K562 (cell line): ENCODE data around the gene M6PR. TPM values are rescaled to one million over a fixed set of nuclear protein-coding genes. Genes with fewer than 3 reads are reported as not detected.

Experiments used
- ETV6 ChIP-seq, 3 experiments: fragments of 150-350 bp in 1 of 3; sonication (generic) in 1 of 3; formaldehyde crosslinking in 1 of 3; IDR thresholded peaks; 2 replicates each; pipeline versions ENCODE4 v1.6.1 to v1.8.0; 2014 to 2022; ENCODE audit warnings: borderline replicate concordance in 2 of 3, low read depth in 2 of 3, antibody characterized with exemption in 1 of 3, low read length in 1 of 3, mild to moderate bottlenecking in 1 of 3, missing genetic modification reagents in 1 of 3
- MAX ChIP-seq: sonication (generic); formaldehyde crosslinking; IDR thresholded peaks from 2 replicates; pipeline ENCODE4 v1.9.0; 2022; ENCODE audit warnings: mild to moderate bottlenecking, missing genetic modification reagents
- NCOA1 ChIP-seq: fragments of 450-650 bp; IDR thresholded peaks from 2 replicates; pipeline ENCODE4 v1.6.1; 2016; ENCODE audit warnings: low read depth
- NONO ChIP-seq, 2 experiments: fragments of 200-400 bp in 1 of 2; fragments of 450-650 bp in 1 of 2; formaldehyde crosslinking in 1 of 2; IDR thresholded peaks; 2 replicates each; pipeline ENCODE4 v1.6.1; 2017; ENCODE audit warnings: low read depth in 2 of 2, mild to moderate bottlenecking in 2 of 2, moderate library complexity in 2 of 2, low read length in 1 of 2
- RB1 ChIP-seq: fragments of 450-650 bp; IDR thresholded peaks from 2 replicates; pipeline ENCODE4 v1.6.1; 2017; ENCODE audit warnings: low read depth, mild to moderate bottlenecking
- RCOR1 ChIP-seq, 2 experiments: IDR thresholded peaks; 2 replicates each; pipeline ENCODE4 v1.6.1; 2012; ENCODE audit warnings: low read depth in 2 of 2, low read length in 2 of 2, borderline replicate concordance in 1 of 2, improper control_type of control experiment in 1 of 2
- TCF7 ChIP-seq: sonication (generic); IDR thresholded peaks from 2 replicates; pipeline ENCODE4 v1.6.1; 2016; ENCODE audit warnings: antibody characterized with exemption, borderline replicate concordance
- ZC3H4 ChIP-seq: sonication (generic); formaldehyde crosslinking; IDR thresholded peaks from 2 replicates; pipeline ENCODE4 v1.9.0; 2021; ENCODE audit warnings: missing genetic modification reagents, borderline replicate concordance
- ZNF583 ChIP-seq: fragments of 250-450 bp; sonication (Bioruptor Pico); IDR thresholded peaks from 2 replicates; pipeline ENCODE4 v1.4.0; 2020
- polyA plus RNA-seq, 8 experiments: library from polyadenylated mRNA; depleted of rRNA in 4 of 8; stranded (reverse) in 5 of 8; unstranded in 3 of 8; fragments of >200 nt; fragmentation: Nextera tagmentation in 2 of 8; fragmentation: Illumina TruSeq in 1 of 8; extraction: Ambion mirVana in 2 of 8; extraction: Trizol in 1 of 8; gene quantifications; 2 replicates each; pipeline versions ENCODE4 v1.2.1 to v1.2.3, GENCODE V29; 2011 to 2014; ENCODE audit warnings: inconsistent platforms in 1 of 8, missing spikeins in 1 of 8
- total RNA-seq, 7 experiments: library from RNA; depleted of rRNA in 6 of 7; stranded (reverse); fragments of >200 nt in 6 of 7; fragmentation: Illumina TruSeq in 2 of 7; extraction: Trizol in 2 of 7; gene quantifications; 2 replicates each; pipeline versions ENCODE4 v1.2.1 to v1.2.3, GENCODE V29; 2011 to 2021; ENCODE audit warnings: low replicate concordance in 1 of 7
- TF ChIP-seq, protein P1 (sequence below), 3 experiments: fragments of 200-800 bp in 1 of 3; fragments of 250-450 bp in 1 of 3; fragments of 450-650 bp in 1 of 3; sonication (Bioruptor Pico) in 1 of 3; sonication (Bioruptor generic) in 1 of 3; formaldehyde crosslinking in 1 of 3; IDR thresholded peaks; 2 replicates each; pipeline versions ENCODE4 v1.6.1 to v1.8.0; 2016 to 2022; ENCODE audit warnings: mild to moderate bottlenecking in 2 of 3, missing genetic modification characterization in 2 of 3, missing compliant biosample characterization in 1 of 3, moderate library complexity in 1 of 3
- TF ChIP-seq, protein P2 (sequence below): sonication (generic); formaldehyde crosslinking; IDR thresholded peaks from 2 replicates; pipeline ENCODE4 v1.8.0; 2022; ENCODE audit warnings: missing genetic modification reagents, mild to moderate bottlenecking, moderate library complexity, borderline replicate concordance
- TF ChIP-seq, protein P3 (sequence below): fragments of 200-800 bp; sonication (Bioruptor generic); IDR thresholded peaks from 2 replicates; pipeline ENCODE4 v1.6.1; 2017; ENCODE audit warnings: missing genetic modification characterization, missing compliant biosample characterization
- TF ChIP-seq, protein P4 (sequence below): sonication (generic); formaldehyde crosslinking; IDR thresholded peaks from 2 replicates; pipeline ENCODE4 v1.8.1; 2022; ENCODE audit warnings: missing genetic modification reagents

The M6PR gene
- total and polyA plus RNA-seq, 9 of the 15 experiments (the other 6 are each of a cell fraction or from before 2014, with no cell fraction given), result 78.6 to 159 (median 112) TPM

DNA sequence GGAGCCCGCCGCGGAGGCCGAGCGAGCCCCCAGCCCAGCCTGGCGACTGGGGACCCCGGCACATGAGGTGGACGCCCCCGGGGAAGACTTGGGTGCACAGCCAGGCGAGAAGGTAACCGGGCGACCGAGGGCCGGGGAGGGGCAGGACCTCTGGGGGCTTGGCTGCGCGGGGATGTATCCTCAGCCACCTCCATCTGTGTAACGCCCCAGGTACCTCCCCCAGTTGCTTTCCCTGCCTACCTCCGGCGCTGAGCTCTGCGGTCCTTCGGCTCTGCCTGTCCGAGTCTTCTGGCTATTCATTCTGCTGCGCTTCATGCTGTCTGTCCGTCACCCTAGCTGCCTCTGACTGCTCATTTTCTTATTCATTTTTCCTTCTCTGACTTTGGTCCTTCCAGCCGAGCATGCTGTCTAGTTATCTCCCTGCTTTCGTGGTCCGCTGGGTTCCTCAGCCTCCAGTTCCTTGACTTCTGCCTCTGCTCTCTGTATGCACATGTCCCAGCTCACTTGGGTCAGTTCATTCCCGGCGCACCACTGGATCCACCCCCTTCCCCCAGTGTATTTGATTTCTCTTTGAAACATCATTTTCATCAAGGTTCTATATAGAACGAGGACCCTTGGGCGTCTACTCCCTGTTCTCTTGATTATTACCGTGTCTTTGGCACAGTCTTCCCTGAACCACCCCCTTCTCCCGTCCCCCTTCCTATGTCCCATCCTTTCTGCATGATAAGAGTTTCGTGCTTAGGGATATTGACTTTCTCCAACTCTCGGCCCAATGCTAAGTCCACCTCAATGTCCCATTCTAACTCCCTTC is 34.5 kb downstream of the M6PR start (continued):
- TF ChIP-seq, protein P1, sequence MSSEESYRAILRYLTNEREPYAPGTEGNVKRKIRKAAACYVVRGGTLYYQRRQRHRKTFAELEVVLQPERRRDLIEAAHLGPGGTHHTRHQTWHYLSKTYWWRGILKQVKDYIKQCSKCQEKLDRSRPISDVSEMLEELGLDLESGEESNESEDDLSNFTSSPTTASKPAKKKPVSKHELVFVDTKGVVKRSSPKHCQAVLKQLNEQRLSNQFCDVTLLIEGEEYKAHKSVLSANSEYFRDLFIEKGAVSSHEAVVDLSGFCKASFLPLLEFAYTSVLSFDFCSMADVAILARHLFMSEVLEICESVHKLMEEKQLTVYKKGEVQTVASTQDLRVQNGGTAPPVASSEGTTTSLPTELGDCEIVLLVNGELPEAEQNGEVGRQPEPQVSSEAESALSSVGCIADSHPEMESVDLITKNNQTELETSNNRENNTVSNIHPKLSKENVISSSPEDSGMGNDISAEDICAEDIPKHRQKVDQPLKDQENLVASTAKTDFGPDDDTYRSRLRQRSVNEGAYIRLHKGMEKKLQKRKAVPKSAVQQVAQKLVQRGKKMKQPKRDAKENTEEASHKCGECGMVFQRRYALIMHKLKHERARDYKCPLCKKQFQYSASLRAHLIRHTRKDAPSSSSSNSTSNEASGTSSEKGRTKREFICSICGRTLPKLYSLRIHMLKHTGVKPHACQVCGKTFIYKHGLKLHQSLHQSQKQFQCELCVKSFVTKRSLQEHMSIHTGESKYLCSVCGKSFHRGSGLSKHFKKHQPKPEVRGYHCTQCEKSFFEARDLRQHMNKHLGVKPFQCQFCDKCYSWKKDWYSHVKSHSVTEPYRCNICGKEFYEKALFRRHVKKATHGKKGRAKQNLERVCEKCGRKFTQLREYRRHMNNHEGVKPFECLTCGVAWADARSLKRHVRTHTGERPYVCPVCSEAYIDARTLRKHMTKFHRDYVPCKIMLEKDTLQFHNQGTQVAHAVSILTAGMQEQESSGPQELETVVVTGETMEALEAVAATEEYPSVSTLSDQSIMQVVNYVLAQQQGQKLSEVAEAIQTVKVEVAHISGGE (CRISPR knock-in tag; IDR thresholded peaks at IDR 0.05), result peak in 1 of 3 experiments; percentile 19; a peak in 1 of 6 replicates
- TF ChIP-seq RB1 (no peak), ZNF583 (CRISPR knock-in tag) (no peak), ETV6 (IDR thresholded peaks at IDR 0.05; ENCODE audit: borderline replicate concordance in 1 of 2, low read depth in 2 of 2, low read length in 1 of 2) (no peak), ETV6 (CRISPR knock-in tag; IDR thresholded peaks at IDR 0.05; ENCODE audit: borderline replicate concordance) (no peak), MAX (no peak), NONO (IDR thresholded peaks at IDR 0.05; ENCODE audit: low read depth in 2 of 2, low read length in 1 of 2) (no peak), TCF7 (no peak), ZC3H4 (CRISPR knock-in tag) (no peak), NCOA1 (no peak), RCOR1 (IDR thresholded peaks at IDR 0.05; ENCODE audit: borderline replicate concordance in 1 of 2, low read depth in 2 of 2, low read length in 2 of 2) (peak in 1 of 2 experiments; percentile 3; a peak in 1 of 4 replicates)
- TF ChIP-seq, protein P2, sequence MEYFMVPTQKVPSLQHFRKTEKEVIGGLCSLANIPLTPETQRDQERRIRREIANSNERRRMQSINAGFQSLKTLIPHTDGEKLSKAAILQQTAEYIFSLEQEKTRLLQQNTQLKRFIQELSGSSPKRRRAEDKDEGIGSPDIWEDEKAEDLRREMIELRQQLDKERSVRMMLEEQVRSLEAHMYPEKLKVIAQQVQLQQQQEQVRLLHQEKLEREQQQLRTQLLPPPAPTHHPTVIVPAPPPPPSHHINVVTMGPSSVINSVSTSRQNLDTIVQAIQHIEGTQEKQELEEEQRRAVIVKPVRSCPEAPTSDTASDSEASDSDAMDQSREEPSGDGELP (CRISPR knock-in tag), result no peak
- TF ChIP-seq, protein P3, sequence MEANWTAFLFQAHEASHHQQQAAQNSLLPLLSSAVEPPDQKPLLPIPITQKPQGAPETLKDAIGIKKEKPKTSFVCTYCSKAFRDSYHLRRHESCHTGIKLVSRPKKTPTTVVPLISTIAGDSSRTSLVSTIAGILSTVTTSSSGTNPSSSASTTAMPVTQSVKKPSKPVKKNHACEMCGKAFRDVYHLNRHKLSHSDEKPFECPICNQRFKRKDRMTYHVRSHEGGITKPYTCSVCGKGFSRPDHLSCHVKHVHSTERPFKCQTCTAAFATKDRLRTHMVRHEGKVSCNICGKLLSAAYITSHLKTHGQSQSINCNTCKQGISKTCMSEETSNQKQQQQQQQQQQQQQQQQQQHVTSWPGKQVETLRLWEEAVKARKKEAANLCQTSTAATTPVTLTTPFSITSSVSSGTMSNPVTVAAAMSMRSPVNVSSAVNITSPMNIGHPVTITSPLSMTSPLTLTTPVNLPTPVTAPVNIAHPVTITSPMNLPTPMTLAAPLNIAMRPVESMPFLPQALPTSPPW (CRISPR knock-in tag), result peak; percentile 36
- TF ChIP-seq, protein P4, sequence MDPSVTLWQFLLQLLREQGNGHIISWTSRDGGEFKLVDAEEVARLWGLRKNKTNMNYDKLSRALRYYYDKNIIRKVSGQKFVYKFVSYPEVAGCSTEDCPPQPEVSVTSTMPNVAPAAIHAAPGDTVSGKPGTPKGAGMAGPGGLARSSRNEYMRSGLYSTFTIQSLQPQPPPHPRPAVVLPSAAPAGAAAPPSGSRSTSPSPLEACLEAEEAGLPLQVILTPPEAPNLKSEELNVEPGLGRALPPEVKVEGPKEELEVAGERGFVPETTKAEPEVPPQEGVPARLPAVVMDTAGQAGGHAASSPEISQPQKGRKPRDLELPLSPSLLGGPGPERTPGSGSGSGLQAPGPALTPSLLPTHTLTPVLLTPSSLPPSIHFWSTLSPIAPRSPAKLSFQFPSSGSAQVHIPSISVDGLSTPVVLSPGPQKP (CRISPR knock-in tag), result no peak
